HG03103 (cell line): Measurements from ENCODE around the gene OPCML.
A peak's percentile ranks its signal among the peaks of the same experiment; 100 is the strongest.

ENCODE experiments used
- ATAC-seq: cut with Tn5 transposase; IDR thresholded peaks from one replicate; pipeline ENCODE4 v1.9.1; 2021; ENCODE audit warnings: low read depth; ENCODE audit not compliant: unreplicated experiment

The OPCML gene

DNA sequence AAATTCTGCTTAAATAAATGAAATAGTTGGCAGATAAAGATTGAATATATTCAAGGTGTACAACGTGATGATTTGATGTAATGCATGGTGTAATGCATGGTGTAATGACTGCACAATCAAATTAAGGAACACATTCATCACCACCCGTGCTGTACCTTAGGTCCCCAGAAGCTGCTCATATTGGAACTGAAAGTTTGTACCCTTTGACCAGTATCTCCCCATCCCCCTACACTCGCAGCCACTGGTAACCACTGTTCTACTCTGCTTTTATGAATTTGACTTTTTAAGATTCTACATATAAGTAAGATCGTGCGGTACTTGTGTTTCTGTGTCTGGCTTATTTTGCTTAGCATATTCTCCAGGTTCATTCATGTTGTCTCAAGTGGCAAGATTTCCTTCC is 445.8 kb downstream of the OPCML start:
- no peak for ATAC-seq

DNA sequence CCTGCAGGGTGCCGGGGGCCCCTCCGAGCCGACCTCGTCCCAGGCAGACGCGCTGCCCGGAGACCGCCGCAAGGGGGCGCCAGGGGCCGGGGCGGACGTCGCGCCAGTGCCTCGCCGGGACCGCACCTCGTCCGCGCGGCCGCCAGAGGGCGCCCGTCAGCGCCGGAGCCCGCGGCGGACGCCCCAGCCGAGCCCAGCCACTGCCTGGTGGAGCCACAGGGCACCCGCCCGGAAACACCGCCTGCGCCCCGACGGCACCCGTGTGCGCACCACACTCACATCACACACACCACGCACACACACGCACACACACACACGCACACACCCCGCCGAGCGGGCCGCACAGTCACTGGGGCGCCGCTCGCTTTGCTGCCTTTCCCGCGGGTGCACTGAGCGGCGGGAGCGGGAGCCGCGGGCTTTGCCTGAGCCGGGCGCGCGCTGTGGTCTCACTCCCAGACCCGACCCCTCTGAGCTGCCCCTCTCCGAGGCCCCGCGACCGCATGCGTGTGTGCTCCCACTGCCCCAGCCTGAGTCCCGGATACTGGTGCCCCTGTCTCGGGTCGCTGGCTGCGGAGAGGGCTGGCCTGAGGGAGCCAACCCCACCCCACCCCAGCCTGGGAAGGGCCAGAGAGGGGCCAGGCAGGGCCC is 449.3 kb downstream of the OPCML start:
- peak; percentile 91 for ATAC-seq

DNA sequence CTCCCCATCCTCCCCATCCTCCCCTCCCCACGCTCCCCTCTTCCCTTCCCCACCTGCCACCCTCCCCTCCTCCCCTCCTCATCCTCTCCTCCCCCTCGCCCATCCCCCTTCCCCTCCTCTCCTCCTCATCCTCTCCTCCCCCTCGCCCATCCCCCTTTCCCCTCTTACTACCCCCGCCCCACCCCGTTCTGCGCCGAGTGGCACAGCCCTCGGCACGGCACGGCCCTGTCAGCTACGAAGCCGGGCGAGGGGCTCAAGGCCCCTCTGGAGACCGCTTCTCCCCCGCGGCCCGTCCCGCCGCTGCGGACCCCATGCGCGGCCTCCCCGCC is 449.9 kb downstream of the OPCML start:
- peak; percentile 4 for ATAC-seq

DNA sequence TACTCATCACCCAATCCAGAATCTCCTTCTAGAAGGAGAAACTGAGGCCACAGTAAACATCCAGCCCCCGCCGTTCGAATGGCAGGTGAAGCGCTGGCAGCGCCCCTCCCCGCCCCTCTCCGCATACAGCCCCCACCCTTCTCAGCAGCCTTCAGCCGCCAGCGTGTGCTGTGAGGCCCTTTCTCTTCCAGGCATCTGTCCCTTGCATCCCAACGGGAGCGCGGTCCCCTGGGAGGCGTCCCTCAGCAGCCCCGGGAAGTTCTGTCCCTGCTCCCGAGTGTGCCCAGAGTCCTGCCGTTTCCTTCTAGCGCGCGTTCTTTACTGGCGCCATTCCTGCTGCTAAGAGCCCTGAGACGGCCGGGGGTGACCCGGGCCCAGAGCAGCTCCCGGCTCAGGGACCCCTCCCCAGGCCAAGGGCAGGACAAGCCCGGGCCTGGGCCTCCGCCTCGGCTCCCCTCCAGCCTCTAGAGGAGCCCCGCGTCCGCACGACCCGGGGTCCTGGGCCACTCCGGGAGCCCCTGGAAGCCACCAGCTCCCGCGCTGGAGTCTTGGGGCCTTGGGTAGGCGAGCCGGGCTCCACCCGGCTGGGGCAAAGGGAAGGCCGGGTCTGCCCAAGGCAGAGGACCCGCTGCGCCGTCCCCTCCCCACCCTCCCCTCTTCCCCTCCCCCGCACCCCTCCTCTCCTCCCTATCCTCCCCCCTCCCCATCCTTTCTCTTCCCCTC is 450.4 kb downstream of the OPCML start:
- ATAC-seq, result no peak

DNA sequence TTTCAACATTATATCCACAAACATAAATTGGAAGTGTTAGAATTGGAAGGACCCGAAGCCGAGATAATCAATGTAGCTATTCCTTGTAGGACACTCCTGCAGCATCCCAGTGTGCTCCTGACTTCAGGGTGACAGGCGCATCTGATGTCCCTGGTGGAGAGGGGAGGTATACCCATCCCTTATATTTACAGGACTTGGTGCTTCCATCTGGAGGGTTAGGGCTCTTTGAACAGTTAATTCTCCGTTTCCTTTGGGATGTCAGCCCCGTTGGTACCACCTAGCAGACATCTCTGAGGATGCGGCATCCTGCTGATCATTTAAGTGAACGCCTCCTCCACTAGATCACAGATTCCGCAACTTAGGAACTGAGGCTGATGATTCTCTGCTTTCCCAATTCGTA is 451.3 kb downstream of the OPCML start:
- no peak for ATAC-seq

DNA sequence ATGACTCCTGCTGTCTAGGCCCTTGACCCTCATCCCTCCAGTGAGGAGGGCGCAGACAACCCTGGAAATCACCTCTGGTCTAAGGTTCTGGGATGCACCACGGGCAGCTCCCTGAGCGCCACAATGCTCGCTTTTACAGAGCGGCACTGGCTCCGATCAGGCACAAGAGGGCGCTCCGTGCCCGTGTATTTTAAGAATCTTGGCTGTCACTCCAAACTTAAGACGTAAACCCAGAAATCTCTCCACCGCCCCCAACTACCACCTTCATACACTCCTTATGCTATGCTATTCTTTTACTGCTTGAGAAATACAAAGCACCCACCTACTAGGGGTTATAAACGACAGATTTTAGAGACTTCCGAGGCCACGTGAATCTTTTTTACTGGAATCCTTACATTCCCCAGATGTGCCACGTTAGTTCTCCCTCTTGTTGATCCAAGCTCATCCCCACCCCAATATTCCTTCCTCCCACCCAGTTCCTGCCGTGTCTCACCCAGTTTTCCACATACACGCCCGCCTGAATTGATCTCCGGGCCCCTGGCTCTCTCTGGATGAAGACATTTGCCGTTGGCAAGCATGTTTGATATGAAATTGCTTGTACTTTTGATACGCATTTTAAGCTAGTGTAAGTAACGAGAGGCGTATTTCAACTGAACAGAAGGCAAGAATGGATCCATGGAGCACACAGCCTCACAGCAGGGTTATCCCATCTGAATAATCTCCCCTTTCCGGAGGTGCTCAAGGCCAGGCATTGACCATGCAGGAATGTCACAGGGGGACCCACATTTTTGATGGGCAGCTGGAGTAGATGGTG is 453.5 kb downstream of the OPCML start:
- peak; percentile 40 for ATAC-seq

DNA sequence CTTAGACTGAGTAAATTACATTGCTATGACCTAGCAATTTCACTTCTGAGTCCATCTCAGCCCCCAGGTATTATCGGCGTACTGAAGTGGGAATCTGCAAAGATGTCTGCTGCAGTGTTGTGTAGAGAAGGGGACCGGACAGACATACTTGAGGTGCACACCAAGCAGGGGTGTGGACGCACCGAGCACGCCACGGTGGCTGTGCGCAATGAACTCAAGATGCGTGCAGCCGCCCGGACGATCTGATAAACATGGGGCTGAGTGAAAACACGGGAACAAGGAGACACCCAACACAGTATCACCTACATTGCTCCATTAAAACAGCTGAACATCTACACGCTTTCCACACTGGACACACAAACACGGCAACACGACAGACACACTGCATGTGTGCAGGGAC is 454.3 kb downstream of the OPCML start:
- ATAC-seq, result no peak

DNA sequence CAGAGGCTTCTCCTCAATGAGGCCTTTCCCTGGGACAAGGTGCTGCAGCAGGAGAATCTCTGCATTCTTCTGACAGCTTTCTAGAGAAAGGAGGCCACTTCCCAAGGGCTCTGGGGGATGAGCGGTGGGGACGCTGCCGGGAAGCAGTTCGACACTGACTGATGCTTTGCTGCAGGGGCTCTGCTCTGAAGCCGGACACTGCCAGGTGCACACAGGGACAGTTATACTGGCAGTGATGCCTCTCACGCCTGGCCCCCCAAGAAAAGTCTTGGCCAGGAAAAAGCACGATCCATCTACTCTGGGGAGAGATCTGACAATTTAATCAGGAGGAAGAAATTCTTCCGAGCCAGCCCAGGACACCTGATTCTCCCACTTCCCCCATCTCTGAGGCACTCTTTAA is 456.9 kb downstream of the OPCML start:
- no peak for ATAC-seq

DNA sequence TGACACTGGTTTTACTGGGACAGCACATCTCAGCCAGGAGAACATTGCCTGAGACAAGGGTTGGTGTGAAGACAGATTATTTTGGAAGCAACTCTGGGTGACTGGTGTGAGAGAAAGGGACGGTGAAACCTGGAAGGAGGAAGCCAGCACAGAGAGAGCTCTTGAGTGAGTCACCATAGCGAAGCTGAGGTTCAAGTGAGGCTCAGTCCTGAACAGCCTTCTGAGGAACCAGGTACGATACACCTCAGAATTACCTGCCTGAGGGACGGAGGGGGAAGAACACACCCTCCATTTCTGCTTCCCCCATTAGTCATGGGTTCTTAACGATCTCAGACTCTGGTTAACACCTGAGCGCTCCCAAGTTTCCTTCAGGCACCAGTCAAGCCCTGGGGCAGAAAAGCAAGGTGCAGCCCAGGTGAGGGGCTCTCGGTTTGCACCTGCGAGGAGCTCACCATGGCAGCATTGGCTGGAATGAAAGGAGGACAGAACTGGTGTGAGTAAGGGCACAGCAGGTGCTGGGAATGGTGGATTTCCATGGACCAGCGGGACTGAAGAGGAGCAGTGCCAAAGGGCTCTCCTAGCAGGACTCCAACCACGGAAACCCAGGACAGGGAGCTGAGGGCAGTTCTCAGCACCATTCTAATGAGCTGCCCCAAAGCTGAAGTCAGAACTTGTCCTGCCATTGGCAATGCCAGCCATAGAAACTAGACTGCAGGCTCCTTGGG is 459.3 kb downstream of the OPCML start:
- ATAC-seq, result no peak

DNA sequence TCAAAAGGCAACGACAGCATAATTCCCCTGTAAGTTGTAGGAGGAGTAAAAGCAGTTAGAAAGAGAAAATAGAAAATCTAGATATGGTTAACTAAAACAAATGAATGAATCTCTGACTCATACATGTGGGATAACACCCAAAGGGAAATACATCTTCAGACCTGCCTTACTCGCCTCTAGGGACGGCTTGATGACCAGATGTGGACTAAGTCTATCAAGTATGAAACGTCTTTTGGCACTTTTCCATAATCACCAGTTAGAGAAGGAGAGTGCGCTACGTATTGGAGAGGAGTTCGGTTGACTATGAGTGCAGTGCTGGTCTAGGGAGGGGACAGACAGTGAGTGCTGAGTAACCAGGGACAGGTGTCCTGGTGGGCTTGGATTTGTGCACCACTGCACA is 459.9 kb downstream of the OPCML start:
- no peak for ATAC-seq

DNA sequence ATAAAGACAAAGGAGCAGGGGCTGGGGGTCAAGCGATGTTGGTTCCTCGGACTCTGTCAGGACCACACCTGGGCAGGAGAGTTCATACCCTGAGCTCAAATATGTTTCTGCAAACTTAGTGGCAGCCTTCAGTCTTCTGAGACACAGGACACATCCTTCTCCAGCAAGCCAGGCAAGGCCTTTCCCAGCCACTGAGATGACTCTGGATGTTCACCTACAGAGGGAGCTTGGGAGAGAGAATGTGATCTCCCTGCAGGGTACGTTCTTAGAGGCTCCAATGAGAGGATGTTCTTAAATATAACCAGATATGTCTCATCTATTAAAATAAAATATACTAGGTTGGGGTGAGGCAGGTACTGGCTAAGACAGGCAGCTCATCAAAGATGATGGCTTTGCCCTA is 461.5 kb downstream of the OPCML start:
- ATAC-seq, result no peak

DNA sequence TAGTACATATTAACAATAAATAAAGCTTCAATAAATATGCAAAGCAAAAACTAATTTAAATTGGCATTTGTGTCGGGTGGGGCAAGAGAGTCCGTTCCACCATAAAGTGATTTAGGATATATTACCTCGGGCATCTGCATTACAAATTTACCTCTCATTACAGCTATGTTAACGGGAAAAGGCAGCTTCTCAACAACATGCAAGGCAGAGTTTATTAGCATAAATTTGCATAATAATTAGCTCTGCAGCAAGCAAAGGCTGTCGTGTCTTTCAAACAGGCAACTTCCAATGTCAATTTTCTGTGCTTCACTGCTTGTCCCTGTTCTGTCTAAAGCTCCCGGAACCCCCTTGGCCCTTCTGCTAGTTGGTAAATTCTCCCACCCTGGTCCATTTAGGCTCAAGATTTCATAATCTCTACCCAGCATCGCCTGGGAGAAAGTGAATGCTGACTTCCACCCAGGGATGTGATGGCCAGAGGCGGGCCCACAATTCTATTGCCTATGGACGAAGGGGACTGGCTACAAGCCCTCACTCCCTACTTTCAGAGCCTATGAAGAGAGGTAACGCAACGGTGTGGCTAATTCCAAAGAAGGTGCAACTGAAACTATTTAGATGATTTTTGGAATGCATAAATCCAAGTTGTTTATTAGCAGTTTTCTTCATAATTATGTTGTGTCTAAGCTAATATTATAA is 462.1 kb downstream of the OPCML start:
- ATAC-seq, result no peak

DNA sequence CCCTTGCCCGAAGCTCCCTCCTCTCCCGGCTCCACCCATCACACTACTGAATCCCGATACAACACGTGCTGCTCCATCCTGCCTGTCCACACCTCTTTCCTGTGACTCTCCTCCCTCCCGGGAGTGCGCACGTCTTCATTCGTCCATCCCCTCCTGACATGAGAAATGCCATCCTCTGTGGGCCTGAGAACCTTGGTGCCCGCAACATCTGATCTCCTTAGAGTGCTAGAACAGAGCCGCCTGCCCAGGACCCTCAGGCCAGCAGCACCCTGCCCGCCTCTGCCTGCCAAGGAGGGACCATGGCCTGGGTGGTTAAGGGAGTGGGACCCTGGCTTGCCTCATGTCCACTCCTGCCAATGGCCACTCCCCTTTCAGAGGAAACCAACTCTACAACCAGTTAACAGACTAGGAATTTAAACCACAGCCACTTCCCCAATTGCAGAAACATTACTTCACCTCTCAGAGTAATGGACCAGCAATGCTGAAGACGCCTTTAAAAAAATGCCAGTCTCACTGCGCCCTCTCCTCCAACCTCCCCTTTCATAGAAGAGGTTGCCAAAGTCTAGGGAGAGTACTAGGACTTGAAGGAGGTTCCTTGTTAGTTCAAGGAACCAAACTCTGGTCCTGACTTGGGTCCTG is 466.3 kb downstream of the OPCML start:
- ATAC-seq, result no peak

DNA sequence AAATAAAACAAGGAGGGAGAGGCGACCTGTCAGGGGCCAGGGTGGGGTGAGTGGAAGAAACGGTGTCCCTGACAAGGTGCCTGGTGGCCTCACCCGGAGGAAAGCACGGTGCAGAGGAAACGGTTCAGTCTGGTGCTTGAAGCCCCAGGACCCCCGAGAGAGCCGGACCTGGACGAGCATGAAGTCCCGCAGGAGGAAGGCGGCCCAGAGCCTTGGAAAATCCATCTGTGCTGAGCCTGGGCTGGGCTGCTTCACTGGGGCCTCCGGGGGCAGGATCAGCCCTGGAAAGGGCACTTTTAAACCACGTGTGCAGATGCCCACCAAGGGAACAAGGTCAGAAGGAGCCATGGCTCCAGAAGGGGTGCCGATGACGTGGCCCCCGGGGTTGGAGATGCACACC is 467.3 kb downstream of the OPCML start:
- ATAC-seq, result no peak

DNA sequence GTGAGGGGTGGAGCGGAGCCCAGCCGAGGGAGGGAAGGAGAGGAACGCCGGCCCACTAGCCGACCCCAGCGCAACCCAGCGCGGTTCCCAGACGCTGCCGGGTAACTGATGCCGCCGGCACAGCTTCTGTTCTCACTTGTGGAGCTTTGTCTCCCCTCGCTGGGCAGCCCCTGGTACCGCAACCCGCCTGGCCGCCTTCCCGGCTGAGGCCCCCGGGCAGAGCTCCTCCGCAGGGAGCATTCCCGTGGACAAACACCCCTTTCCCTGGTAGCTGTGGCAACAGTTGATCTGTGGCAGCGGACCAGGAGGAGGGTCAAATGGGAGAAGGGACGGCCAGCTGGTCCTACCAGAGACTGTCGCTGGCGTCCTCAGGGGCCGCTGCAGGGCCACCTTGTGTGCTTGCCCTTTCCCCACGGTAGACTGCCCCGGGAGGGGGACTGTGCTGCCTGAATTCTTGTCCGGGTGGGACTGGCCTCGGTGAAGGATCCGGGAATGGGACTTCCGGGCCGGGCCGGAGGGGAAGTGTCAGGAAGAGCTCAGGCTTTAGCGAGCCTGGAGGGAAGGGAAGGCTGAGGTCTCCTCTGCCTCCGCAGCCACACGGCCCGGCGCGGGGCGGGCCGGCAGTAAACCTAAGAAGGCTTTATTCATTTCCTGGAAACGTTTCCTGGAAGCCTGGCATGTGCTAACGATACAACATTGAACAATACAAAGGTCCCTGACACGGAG is 468.0 kb downstream of the OPCML start:
- ATAC-seq, result peak; percentile 61

DNA sequence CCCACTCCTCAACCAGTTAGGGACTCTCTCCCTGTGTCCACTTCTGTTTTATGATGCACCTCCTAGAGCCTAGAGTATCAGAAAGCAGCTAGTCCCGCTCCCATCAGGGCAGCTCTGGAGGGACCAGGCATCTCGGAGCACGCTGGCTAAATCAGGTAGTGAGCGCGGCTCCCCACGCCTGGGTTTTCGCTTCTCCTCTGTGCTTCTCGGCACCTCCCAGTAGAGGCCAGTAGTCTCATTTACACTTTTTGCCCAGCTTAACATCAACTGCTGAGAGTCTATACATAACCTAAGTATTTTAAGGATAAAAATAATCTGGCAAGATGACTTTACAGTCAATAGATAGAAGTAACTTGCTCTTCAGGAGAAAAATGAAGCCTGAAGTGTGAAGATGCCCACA is 473.8 kb downstream of the OPCML start:
- no peak for ATAC-seq

DNA sequence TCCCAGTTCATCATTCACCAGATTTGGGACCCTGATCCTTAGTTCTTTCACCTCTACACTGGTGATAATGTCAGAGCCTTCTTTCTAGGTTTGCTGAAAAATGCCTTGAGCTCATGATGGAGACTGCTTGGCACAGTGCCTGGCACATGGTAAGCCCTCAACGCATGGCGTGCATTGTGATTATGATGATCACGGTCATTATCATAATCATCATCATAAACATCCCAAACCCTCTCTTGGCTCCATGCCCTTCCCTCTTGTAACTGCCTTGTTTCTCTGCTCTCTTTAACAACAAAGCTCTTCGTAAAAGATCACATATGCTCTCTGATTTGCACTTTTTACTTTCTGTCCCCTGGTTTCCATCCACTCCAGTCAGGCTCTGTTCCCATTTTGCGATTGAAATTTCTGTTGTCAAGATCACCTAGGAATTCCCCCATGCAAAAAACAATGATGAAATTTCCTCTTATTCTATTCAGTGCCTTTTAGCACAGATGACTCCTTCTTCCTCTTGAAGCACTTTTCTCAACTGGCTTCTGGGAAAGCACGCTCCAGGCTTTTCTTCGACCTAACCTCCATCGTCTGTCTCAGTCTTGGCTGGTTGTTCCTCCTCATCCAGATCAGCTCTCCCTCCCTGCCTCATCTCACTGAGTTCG is 479.1 kb downstream of the OPCML start:
- no peak for ATAC-seq

DNA sequence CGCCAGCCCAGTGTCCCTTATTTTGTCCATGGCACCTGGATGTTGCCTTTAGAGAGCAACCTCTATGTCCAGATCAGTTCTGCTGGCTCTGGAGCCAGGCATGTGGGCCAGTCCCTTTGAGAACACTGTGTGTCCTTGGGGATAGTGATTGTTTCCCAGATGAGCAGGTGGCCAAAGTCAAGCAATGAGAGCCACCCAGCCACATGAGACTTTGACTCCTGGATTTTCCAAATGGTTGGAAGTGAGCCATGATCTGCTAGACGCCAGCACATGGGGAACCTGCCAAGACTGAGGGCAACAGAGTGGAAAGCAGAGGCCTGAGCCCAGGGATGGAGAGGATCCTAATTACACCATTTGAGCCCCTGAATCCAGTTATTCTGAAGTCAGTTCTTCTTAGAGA is 479.8 kb downstream of the OPCML start:
- no peak for ATAC-seq
